Uterus (tissue), 2 donors: ENCODE data around the gene MMAB.

Experiments used
- POLR2A ChIP-seq, 2 donors: fragments of 450-650 bp; IDR thresholded peaks; one replicate each; pipeline ENCODE4 v1.6.1; 2016; ENCODE audit warnings: antibody characterized with exemption in 2 of 2, mild to moderate bottlenecking in 1 of 2, moderate library complexity in 1 of 2
- TF ChIP-seq, protein P1 (sequence below), 4 experiments: fragments of 200-600 bp in 2 of 4; fragments of 450-650 bp in 2 of 4; sonication (generic) in 2 of 4; IDR thresholded peaks; one replicate each; pipeline ENCODE4 v1.5.1; 2016 to 2019; ENCODE audit warnings: antibody characterized with exemption in 4 of 4, mild to moderate bottlenecking in 2 of 4, moderate library complexity in 1 of 4

DNA sequence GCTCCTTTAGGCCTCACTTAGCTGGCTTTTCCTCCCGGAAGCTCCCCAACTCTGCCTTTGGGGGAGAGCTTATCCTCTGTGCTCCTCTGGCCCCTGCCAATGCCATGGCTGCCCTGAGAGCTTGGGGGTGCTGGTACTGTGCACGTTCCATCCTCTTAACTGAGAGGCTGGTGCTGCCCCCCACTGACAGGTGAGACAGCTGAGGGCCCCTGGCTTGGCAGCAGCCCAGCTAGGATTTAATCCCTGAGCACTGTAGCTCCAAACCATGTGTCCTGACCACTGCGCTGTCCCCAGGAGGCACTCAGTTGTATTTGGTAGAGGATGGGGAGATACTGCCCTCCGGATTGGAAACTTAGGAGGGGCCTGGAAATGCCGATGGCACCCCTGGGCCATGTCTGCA lies 49.8 kb downstream of the MMAB start:
- no peak for TF ChIP-seq POLR2A (IDR thresholded peaks at IDR 0.05)
- TF ChIP-seq, protein P1, sequence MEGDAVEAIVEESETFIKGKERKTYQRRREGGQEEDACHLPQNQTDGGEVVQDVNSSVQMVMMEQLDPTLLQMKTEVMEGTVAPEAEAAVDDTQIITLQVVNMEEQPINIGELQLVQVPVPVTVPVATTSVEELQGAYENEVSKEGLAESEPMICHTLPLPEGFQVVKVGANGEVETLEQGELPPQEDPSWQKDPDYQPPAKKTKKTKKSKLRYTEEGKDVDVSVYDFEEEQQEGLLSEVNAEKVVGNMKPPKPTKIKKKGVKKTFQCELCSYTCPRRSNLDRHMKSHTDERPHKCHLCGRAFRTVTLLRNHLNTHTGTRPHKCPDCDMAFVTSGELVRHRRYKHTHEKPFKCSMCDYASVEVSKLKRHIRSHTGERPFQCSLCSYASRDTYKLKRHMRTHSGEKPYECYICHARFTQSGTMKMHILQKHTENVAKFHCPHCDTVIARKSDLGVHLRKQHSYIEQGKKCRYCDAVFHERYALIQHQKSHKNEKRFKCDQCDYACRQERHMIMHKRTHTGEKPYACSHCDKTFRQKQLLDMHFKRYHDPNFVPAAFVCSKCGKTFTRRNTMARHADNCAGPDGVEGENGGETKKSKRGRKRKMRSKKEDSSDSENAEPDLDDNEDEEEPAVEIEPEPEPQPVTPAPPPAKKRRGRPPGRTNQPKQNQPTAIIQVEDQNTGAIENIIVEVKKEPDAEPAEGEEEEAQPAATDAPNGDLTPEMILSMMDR (IDR thresholded peaks at IDR 0.05) = no peak
